Measurements from ENCODE around the gene GFER. TPM values are rescaled to one million over a fixed set of nuclear protein-coding genes. Genes with fewer than 3 reads are reported as not detected.

Gene GFER
- total RNA-seq, 1 donor from 2014 or later: 32.7 TPM

DNA sequence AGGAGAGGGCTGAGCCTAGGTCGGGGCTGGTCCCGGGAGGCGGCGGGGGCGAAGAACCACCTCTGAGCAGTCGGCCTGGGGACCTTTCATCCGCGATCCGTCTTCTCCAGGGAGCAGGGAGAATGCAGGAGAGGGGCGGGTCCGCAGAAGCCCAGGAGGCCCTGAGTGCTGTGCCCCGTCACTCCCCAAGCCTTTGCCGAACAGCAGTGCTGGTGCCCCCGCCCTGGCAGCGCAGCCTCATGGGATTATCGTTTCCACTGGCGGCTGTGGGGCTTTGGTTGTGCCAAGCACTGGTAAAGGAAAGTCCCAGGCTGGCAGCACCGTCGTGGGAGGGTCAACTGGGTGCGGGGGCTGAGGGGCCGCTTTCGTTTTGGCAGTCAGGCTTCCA lies 11.5 kb upstream of the GFER start:
- intact Hi-C loops (cut with micrococcal nuclease): loop anchor here (1.0 to 2.0 kb wide), 4 partner anchors 8 to 266 kb away; partner anchors contain the start of genes GFER, MAPK8IP3, NDUFB10 and RPS2

DNA sequence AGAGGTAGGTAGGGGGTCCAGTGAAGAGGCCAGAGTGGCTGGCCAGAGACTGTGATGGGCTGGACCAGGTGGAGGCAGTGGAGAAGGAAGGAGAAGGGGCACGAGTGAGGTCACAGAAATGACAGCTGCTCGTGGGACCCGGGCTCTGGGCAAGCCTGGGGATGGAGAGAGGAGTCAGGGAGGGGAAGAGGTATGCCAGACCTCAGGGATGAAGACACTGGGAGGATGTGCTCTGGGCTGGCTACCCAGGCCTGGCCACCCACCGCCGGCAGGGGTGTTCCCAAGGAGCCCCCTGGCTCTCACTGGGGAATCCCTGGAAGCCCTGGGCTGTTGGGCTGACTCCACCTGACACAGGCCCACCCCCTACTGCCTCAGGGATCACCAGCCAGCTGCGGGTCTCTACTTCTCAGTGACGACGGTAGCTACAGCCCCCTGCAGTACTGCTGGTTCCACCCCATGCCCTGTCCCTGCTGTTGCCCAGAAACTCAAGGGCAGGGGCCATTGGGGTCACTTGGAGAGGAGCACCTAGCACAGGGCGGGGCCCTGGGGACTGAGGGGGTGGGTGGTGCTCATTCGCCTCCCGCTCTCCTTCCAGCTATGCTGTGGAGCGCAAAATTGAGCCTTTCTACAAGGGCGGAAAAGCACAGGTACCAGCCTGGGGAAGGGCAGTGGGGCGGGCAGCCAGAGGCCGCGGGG lies 10.4 kb upstream of the GFER start:
- intact Hi-C loops (cut with micrococcal nuclease): loop anchor here (2.0 kb wide), 1 partner anchor 15 kb away; the partner anchor contains the start of gene NDUFB10

DNA sequence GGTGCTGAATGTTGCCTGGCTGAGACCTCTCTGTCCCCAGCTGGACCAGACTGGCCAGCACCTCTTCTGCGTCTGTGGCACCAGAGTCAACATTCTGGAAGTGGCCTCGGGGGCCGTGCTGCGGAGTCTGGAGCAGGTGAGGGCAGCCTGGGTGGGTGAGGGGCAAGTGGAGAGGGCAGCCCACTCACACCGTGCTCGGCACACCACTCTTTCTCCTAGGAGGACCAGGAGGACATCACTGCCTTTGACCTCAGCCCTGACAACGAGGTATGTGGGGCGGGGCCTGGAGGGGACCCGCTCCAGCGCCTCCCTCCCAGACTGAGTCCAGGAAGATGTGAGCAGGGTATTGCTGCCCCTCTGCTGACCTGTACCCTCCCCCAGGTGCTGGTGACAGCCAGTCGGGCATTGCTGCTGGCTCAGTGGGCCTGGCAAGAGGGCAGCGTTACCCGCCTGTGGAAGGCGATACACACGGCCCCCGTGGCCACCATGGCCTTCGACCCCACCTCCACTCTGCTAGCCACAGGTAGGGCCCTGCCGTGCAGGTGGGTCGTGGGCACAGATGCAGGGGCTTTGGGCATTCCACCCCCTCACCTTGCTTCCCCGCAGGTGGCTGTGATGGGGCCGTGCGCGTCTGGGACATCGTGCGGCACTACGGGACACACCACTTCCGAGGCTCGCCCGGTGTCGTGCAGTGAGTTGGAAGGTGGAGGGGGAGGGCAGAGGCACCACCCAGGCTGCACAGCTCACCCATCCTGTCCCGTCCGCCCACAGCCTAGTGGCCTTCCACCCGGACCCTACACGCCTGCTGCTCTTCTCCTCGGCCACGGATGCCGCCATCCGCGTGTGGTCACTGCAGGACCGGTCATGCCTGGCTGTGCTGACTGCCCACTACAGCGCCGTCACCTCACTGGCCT lies 9.6 kb upstream of the GFER start:
- intact Hi-C loops (cut with micrococcal nuclease): no loop called here

DNA sequence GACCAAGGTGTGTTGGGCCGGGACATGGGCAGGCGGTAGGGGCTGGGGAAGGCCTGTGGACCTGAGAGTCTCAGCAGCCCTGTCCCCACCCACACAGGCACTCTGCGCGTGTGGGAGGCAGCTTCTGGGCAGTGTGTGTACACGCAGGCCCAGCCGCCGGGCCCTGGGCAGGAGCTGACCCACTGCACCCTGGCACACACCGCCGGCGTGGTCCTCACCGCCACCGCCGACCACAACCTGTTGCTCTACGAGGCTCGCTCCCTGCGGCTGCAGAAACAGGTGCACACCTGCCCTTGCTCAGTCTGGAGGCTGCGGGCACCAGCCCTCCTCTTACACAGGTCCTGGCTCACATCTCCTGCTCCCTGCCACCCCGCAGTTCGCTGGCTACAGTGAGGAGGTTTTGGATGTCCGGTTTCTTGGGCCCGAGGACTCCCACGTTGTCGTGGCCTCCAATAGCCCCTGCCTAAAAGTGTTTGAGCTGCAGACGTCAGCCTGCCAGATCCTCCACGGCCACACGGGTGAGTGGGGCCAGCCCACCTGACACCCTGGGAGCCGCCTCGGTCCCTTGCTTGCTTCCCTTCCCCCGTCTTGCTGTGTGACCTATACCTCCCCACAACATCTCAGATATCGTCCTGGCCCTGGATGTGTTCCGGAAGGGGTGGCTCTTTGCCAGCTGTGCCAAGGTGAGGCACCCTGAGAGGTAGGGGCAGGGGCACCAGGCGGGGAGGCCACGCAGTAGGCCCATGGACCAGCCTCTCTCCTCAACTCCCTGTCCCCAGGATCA lies 8.4 kb upstream of the GFER start:
- intact Hi-C loops (cut with micrococcal nuclease): no loop called here

DNA sequence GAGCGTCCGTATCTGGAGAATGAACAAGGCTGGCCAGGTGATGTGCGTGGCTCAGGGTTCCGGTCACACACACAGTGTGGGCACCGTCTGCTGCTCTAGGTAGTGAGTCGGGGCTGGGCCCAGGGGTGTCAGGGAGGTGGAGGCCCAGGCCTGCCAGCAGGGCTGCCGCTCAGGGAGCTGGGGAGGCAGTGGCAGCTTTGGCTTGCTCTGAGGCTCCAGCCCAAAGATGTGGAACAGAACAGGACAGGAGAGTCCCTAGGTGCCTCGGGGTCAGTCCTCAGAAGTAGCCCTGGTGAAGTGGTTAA lies 7.8 kb upstream of the GFER start:
- intact Hi-C loops (cut with micrococcal nuclease): no loop called here

DNA sequence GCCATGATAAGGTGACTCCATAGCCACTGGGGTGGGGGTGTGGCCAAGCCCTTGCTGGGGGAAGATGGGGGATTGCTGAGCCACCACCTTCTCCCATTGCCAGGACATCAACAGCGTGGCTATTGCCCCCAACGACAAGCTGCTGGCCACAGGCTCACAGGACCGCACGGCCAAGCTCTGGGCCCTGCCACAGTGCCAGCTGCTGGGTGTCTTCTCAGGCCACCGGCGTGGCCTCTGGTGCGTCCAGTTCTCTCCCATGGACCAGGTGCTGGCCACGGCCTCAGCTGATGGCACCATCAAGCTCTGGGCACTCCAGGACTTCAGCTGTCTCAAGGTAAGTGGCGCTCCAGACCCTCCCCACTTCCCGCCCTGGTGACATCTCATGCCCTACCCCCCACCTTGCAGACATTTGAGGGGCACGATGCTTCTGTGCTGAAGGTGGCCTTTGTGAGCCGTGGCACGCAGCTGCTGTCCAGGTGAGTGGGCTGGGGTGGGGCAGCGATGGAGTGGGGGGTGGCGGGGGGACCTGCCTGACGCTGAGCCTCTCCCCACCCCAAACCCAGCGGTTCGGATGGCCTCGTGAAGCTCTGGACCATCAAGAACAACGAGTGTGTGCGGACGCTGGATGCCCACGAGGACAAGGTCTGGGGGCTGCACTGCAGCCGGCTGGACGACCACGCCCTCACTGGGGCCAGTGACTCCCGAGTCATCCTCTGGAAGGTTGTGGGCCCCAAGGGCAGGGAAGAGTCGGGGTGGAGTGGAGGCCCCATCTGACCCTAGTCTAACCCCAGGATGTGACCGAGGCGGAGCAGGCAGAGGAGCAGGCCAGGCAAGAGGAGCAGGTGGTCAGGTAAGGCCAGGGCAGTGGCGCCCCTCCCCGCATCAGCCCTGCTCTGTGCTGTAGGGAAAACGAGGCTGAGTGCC lies 6.8 kb upstream of the GFER start:
- intact Hi-C loops (cut with micrococcal nuclease): no loop called here

DNA sequence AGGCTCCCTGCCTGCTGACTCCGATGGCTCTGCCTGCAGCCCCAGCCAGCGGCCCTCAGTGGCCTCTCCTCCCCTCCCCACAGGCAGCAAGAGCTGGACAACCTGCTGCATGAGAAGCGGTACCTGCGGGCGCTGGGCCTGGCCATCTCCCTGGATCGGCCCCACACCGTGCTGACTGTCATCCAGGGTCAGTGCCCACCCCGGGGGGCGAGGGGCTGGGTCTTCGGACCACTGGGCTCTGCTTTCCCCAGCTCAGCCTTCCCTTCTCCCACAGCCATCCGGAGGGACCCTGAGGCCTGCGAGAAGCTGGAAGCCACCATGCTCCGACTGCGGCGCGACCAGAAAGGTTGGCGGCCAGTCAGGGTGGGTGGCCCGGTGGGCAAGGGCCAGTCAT lies 6.1 kb upstream of the GFER start:
- intact Hi-C loops (cut with micrococcal nuclease): no loop called here

DNA sequence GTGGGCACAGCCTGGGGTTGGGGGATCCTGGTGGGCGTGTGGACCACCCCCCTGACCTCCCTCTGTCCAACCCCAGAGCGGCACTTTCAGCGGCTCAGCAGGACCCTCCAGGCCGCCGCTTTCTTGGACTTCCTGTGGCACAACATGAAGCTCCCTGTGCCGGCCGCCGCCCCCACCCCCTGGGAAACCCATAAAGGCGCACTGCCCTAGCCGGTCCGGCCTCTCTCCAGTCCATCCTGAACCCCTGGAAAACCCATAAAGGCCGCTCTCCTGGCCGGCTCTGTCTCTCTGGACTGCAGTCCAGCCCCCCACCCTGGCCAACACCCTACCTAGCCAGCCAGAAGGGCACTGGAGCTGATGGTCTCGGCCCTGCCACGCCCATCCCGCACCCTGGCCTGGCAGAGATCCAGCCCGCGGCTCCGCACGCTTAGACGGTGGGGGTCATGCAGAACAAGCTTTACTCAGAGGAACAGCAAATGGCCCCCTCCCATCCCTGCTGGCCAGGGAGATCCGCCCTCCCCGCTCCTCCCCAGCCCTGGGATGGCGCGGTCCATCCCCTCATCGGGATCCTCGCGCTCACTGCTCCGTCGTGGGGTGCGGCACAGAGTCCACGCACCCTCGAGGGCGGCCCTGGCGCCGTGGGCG lies 5.4 kb upstream of the GFER start:
- intact Hi-C loops (cut with micrococcal nuclease): no loop called here

DNA sequence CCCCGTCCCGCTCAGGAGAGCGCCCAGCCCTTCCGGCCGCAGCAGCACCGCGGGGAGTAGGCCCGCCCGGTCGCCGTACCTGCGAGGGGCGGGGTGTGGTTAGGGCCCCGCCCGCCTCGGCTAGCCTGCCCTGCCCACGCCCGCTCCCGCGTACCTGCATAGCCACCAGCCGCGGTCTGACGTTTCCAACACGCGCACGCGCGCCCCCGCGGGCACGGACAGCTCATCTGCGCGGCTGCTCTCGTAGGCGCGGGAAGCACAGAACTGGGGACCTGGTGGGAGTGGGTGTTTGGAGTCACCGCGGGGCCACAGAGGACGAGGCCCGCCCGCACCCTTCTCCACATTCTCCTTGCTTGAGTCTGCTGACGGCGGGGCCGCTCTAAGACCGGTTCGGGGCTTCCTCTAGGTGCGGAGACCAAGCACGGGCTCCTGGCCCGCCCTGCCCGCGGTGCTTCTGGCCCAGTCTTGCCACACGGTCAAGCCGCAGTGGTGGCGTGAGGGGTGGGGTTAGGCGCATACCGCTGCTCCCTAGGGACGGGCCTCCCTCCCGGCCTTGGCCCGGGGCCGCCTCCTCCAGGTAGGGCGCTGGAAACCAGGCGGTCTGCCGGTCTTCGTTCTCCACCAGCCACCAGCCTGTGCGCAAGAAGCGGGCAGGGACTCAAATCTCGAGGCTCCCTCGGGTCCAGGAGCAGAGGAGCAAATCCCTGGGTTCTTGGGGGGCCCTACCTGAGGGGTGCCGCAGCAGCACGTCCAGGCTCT lies 4.5 kb upstream of the GFER start:
- intact Hi-C loops (cut with micrococcal nuclease): no loop called here

DNA sequence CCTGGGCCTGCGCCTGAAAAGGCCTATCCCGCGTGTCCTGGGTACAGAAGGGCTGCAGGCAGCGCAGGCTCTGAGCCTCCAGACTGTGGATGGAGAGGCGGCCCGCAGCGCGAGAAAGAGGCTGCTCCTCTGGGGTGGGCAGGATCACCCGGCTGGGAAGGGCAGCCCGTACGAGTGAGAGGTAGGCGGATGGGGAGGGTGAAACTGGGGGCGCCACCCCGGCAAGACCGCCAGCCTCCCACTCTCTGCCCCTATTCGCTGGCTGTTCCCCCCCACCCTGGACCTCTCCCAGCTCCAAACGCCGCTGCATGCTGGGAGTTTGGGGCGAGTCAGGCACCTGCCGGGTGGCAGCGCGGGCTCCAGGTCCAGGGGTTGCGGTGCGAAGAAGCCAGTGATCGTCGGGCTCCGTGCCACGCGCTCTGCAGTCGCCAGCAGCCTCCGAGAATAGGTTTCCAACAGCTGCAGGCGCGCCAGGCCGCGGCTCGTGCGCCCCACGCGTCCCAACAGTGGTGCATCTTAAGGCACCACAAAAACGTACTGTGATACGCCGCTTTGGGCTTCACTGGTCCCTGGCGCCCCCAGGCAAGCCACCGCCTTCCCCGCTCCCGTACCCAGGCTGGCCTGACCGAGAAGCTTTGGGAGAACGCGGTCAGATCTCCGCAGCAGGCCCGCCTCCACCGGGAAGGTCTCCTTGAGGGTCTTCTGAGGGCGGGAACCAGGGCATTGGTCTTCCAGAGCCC lies 3.8 kb upstream of the GFER start:
- intact Hi-C loops (cut with micrococcal nuclease): no loop called here

DNA sequence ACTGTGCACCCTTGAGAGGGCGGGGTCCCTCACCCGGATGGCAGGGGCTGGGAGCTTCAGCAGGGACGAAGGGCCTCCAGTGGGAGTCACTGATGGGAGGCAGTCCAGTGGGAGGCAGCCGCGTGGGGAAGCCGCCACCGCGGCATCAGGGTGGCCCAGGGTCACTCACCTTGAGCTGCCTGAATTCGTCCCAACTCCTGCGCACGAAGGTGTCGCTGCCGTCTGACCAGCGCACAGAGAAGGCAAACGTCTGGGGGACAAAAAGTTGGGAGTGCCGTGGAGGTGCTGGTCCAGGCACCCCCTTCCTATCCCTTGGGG lies 3.3 kb upstream of the GFER start:
- intact Hi-C loops (cut with micrococcal nuclease): no loop called here

DNA sequence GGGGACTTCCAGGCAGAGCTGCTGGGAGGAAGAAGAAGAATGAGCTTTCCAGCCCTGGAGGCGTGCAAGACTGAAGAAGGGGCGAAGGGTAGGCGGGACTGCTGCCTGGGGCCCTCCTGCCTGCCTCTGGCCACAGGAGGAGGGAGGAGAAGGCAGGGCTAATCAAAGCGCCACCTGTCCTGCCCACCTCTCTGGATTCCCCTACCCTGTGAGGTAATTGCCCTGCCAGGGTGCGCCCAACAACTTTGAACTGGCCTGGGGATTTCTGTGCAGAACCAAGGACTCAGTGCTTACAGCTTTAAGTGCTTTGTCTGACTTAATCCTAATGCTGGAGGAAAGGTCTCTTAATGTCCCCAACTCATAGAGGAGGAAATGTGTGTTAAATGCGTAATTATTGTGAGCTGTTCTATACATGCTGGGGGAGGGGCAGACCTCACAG lies 2.6 kb upstream of the GFER start, which contains the start of gene NOXO1:
TSS of gene NOXO1 (minus strand) at position 72 of the 439 bp plus-strand sequence. CDS start 290 bp downstream, outside the sequence.
- intact Hi-C loops (cut with micrococcal nuclease): no loop called here

DNA sequence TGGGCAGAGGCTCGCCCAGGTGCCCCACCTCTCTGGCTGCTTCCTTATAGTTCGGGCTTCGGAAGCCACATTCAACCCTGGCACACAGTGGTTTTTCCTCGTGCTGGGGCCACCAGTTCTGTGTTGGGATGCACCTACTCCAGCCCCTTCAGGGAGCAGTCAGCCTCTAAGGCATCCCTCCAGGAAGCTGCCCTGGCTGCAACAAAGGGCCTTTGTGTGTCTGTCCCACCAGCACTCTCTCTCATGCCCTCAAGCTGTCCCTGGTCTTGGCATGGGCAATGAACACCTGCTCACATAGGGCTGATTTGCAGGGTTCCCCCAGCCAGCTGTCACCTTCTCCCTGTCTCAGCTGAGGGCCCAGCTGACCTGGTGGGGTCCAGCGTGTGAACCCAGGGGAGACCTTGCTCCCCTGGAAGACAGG lies 2.0 kb upstream of the GFER start:
- intact Hi-C loops (cut with micrococcal nuclease): no loop called here

DNA sequence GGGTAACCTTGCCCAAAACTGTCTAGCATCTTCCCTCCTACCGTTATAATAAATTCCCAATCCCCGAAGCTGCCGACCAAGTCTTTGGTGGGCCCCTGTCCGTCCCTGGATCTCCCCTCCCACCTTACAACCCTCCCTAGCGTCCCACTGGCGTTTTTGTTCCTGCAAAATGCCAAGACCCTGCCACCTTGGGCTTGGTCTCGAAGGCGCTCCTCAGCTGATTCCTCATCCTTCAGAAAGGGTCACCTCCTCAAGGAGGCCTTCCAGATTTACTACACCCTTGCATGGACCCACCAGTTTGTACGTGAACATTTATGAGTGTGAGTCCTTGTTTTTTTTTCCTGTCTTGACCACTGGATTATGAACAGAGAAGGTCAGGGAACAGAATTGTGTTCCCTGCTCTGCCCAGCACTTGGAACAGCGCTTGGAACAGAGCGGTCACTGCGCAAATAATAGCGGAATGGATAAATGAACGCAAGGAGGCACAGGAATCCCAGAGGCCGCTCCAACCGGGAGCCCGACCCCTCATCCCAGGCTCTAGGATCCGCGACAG lies 926 bp upstream of the GFER start:
- intact Hi-C loops (cut with micrococcal nuclease): no loop called here

DNA sequence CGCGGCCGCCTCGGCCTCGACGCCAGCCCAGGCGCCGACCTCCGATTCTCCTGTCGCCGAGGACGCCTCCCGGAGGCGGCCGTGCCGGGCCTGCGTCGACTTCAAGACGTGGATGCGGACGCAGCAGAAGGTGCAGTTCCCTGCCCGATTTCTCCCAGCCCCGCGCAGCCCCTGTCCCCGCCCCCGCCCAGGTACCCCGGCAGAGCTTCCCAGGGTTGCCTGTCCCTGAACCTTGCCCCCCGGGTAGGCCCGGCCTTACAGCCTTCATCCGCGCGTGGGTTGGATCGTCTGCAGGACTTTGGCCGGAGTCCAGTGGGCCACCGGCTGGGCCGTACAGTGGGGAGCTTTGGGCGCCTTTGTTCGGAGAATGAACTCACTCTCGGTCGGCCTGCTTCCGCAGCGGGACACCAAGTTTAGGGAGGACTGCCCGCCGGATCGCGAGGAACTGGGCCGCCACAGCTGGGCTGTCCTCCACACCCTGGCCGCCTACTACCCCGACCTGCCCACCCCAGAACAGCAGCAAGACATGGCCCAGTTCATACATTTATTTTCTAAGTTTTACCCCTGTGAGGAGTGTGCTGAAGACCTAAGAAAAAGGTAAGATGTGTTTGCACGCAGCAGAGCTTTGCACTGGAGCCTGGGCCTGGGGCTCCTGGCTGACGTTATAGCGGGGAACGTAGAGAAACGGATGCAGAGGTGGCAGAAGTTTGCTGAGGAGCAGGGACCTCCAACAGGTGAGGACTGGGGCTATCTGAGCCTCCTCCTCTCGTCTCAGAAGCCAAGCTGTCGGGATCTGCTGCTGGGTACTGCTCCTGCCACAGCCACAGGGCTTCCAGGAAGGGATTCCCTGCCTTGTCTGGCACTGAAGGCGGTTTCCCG lies 593 bp downstream of the GFER start:
- intact Hi-C loops (cut with micrococcal nuclease): loop anchor here (1.0 to 2.0 kb wide), 3 partner anchors 8 to 24 kb away; partner anchors contain the start of genes TBL3 and ZNF598

DNA sequence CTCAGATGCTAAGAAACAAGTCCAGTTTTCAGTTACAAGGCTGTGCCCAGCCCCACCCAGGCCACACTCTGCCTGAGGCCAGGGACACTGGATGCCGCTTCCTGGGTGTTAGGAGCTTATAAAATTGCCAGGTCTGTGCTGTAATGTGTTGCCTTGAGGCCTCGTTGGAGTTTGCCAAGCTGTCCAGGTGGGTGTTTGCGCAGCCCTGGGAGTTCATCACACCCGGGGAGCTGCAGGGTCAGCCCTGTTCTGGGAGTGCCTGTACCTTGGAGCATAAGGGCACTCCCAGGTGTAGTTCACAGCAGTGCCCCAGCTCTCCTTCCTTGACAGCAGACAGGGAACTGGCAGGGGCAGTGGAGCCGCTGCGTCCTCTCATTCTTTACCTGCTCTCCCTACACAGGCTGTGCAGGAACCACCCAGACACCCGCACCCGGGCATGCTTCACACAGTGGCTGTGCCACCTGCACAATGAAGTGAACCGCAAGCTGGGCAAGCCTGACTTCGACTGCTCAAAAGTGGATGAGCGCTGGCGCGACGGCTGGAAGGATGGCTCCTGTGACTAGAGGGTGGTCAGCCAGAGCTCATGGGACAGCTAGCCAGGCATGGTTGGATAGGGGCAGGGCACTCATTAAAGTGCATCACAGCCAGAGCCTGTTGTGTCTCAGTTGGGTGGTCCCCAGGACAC lies 1.6 kb downstream of the GFER start:
- intact Hi-C loops (cut with micrococcal nuclease): loop anchor here (2.0 kb wide), 1 partner anchor 23 kb away; the partner anchor contains the start of gene ZNF598

DNA sequence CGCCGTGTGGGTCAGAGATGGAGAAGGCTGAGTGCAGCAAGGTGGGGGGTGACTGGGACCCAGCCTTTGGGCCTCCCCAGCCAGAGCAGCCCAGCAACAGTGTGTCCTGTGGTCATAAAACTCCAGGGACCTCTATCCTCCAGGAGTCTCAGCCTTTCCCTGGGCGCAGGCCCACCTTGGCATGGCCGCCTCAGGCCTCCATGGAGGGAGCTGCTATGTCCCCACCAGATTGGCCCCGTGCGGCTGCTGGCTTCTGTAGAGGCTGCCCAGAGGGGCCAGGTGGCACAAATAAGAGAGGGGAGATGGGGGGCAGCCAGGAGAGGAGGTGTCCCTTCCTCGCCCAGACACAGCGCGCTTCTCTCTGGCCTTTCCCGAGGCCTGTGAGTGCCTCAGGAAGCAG lies 3.2 kb downstream of the GFER start:
- intact Hi-C loops (cut with micrococcal nuclease): no loop called here

Measured in T-helper 1 cell treated with Interleukin-12 subunit alpha and Interleukin-12 subunit beta and Interleukin-4 antibody, amounts not matched to agents 30 ng/mL and 1 ng/mL, for 36 hours (primary cell).